Measurements from ENCODE around the gene TMEM18.

DNA sequence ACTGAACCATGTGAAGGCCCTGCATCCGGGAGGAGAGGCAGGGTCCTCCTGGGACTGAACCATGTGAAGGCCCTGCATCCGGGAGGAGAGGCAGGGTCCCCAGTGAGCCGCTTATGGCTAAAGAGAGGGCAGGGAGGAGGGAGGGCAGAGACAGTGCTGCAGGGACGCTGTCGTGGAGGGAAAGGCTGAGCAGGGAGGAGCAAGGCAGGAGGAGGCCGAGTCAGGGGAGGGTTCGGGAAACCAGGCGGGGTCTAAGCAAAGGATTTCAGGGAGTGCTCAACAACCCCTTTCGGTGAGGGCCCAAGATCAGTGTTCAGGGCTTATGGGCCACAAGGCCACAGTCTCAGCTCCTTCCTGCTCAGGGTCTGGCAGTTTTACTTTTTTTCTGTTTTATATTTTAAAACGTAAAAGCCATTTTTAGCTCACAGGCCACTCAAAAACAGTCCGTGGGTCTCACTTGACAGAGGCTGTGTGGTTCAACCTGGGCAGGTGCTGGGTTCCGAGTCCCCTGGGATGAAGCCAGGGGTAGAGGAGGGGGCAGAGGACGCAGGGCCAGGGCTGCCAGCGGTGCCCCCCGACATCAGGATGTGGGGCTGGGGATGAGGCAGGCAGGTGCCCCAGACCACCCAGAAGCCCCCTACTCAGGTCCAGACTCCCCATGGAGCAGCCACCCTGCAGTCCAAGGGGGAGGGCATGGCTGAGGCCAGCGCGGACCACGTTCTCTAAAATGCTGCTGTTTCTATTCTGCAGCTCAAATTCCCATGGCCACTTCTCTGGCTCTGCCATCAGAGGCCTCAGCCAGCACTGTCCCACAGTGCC is 5.2 kb downstream of the TMEM18 start:
- TF ChIP-seq, protein P1, sequence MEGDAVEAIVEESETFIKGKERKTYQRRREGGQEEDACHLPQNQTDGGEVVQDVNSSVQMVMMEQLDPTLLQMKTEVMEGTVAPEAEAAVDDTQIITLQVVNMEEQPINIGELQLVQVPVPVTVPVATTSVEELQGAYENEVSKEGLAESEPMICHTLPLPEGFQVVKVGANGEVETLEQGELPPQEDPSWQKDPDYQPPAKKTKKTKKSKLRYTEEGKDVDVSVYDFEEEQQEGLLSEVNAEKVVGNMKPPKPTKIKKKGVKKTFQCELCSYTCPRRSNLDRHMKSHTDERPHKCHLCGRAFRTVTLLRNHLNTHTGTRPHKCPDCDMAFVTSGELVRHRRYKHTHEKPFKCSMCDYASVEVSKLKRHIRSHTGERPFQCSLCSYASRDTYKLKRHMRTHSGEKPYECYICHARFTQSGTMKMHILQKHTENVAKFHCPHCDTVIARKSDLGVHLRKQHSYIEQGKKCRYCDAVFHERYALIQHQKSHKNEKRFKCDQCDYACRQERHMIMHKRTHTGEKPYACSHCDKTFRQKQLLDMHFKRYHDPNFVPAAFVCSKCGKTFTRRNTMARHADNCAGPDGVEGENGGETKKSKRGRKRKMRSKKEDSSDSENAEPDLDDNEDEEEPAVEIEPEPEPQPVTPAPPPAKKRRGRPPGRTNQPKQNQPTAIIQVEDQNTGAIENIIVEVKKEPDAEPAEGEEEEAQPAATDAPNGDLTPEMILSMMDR (IDR thresholded peaks at IDR 0.05; ENCODE audit: poor library complexity, severe bottlenecking), result no peak
- no peak for TF ChIP-seq EZH2 (IDR thresholded peaks at IDR 0.05; ENCODE audit: borderline replicate concordance, insufficient read depth, low read length, poor library complexity, severe bottlenecking)
- TF ChIP-seq POLR2AphosphoS5 (IDR thresholded peaks at IDR 0.05), result no peak

Data from neural cell (in vitro differentiated cells).